Upper lobe of right lung (tissue), 1 donor: Measurements from ENCODE around the gene GGACT. TPM values are rescaled to one million over a fixed set of nuclear protein-coding genes. Genes with fewer than 3 reads are reported as not detected.

ENCODE experiments used
- ATAC-seq: fragments of 200-7000 bp; cut with Tn5 transposase; one replicate; pipeline ENCODE4 v1.9.1; 2020; ENCODE audit warnings: mild to moderate bottlenecking, moderate library complexity
- DNase-seq: peaks from one replicate; pipeline ENCODE4 v3.0.0-alpha.2; 2020
- H3K27ac ChIP-seq: fragments of 200-600 bp; one replicate; pipeline ENCODE4 v1.8.0; 2022
- H3K27me3 ChIP-seq: fragments of 200-600 bp; one replicate; pipeline ENCODE4 v1.8.0; 2022; ENCODE audit warnings: mild to moderate bottlenecking
- H3K36me3 ChIP-seq: fragments of 200-600 bp; one replicate; pipeline ENCODE4 v1.8.0; 2022
- H3K4me1 ChIP-seq: fragments of 200-600 bp; one replicate; pipeline ENCODE4 v1.8.0; 2022
- H3K4me3 ChIP-seq: fragments of 200-600 bp; one replicate; pipeline ENCODE4 v1.8.0; 2022; ENCODE audit warnings: mild to moderate bottlenecking
- H3K9me3 ChIP-seq: fragments of 200-600 bp; one replicate; pipeline ENCODE4 v1.8.0; 2022
- CTCF ChIP-seq: fragments of 200-600 bp; IDR thresholded peaks from one replicate; pipeline ENCODE4 v1.8.0; 2022; ENCODE audit warnings: antibody characterized with exemption
- intact Hi-C: fragments of 100-400 bp; cut with DNase I; formaldehyde crosslinking; loops from one replicate; pipeline ENCODE4 v1.11.0; 2022
- long read RNA-seq: library from polyadenylated mRNA; unstranded; transcript quantifications from one replicate; pipeline ENCODE4 v2.0.0, GENCODE V29; 2021
- total RNA-seq: library from RNA; stranded (reverse); fragmentation: NEBNext Ultra II Directional; extraction: Animal tissue kit (Norgen Biotek cat#: 25700); gene quantifications from one replicate; pipeline ENCODE4 v1.2.1, GENCODE V29; 2021
- donor health status: DM: no; HTN: yes; CAD: no; lungs with severe emphysema.

The GGACT gene
- total RNA-seq = 4.7 TPM
- long read RNA-seq, partial matches to known transcripts = 1 of 4 reads
- long read RNA-seq, other reads (novel, unspliced or antisense) = 1 of 4 reads

- DNase-seq = peak; percentile 93
- peak within 1 kb of the TSS; percentile 80 for H3K27ac ChIP-seq
- ATAC-seq = peak; percentile 99
- no peaks in the 10 kb centered on the region for H3K36me3 ChIP-seq
- peak; percentile 75 for TF ChIP-seq CTCF
- intact Hi-C loops = no loop called here
- H3K9me3 ChIP-seq = no peaks in the 10 kb centered on the region
- peaks cover 6% of the 10 kb centered on the region for H3K4me1 ChIP-seq
- no peaks in the 10 kb centered on the region for H3K27me3 ChIP-seq
- peak within 1 kb of the TSS; percentile 69 for H3K4me3 ChIP-seq
Measured at GRCh38 chr13:100588331-100589177, at the start of gene GGACT. Gene GGACT, minus strand, starts transcription at chr13:100588789. Its CDS starts 56,198 bp downstream, at chr13:100532591.

- Histone ChIP-seq H3K27me3 (no peaks in the 10 kb centered on the region), H3K27ac (no peak overlapping the region), H3K9me3 (no peaks in the 10 kb centered on the region), H3K4me1 (no peaks in the 10 kb centered on the region), H3K4me3 (no peak overlapping the region), H3K36me3 (peaks cover 52% of the 10 kb centered on the region)
- DNase-seq = no peak
- no peak for ATAC-seq
- intact Hi-C loops = no loop called here
- no peak for TF ChIP-seq CTCF
Measured at GRCh38 chr13:100637796-100638195, 49.2 kb upstream of the GGACT start.

- peaks cover 52% of the 10 kb centered on the region for H3K36me3 ChIP-seq
- H3K27me3 ChIP-seq = no peaks in the 10 kb centered on the region
- H3K4me1 ChIP-seq = no peaks in the 10 kb centered on the region
- TF ChIP-seq CTCF = no peak
- DNase-seq (no peak), ATAC-seq (no peak)
- H3K27ac ChIP-seq = no peak overlapping the region
- H3K9me3 ChIP-seq = no peaks in the 10 kb centered on the region
- intact Hi-C loops = no loop called here
- H3K4me3 ChIP-seq = no peak overlapping the region
Measured at GRCh38 chr13:100637380-100637779, 48.8 kb upstream of the GGACT start.

GRCh38 chr13:100636441-100636840, 47.9 kb upstream of the GGACT start:
- H3K36me3 ChIP-seq = peaks cover 47% of the 10 kb centered on the region
- no peaks in the 10 kb centered on the region for H3K27me3 ChIP-seq
- intact Hi-C loops = no loop called here
- no peaks in the 10 kb centered on the region for H3K9me3 ChIP-seq
- H3K4me1 ChIP-seq = no peaks in the 10 kb centered on the region
- H3K4me3 ChIP-seq = no peak overlapping the region
- DNase-seq = no peak
- TF ChIP-seq CTCF = no peak
- H3K27ac ChIP-seq = no peak overlapping the region
- ATAC-seq = no peak

GRCh38 chr13:100636004-100636403, 47.4 kb upstream of the GGACT start:
- intact Hi-C loops = no loop called here
- H3K4me3 ChIP-seq = no peak overlapping the region
- no peak for DNase-seq
- peaks cover 48% of the 10 kb centered on the region for H3K36me3 ChIP-seq
- no peak for ATAC-seq
- TF ChIP-seq CTCF = no peak
- H3K27me3 ChIP-seq = no peaks in the 10 kb centered on the region
- no peaks in the 10 kb centered on the region for H3K9me3 ChIP-seq
- H3K4me1 ChIP-seq = no peaks in the 10 kb centered on the region
- no peak overlapping the region for H3K27ac ChIP-seq
